HG02678 (cell line): ENCODE measurements around the gene RFNG.

Experiments used
- ATAC-seq: cut with Tn5 transposase; IDR thresholded peaks from one replicate; pipeline ENCODE4 v1.9.1; 2021; ENCODE audit warnings: mild to moderate bottlenecking, moderate library complexity; ENCODE audit not compliant: unreplicated experiment

Gene RFNG

GRCh38 chr17:82089723-82090548 is 38.3 kb upstream of the RFNG start:
- ATAC-seq: no peak

DNA sequence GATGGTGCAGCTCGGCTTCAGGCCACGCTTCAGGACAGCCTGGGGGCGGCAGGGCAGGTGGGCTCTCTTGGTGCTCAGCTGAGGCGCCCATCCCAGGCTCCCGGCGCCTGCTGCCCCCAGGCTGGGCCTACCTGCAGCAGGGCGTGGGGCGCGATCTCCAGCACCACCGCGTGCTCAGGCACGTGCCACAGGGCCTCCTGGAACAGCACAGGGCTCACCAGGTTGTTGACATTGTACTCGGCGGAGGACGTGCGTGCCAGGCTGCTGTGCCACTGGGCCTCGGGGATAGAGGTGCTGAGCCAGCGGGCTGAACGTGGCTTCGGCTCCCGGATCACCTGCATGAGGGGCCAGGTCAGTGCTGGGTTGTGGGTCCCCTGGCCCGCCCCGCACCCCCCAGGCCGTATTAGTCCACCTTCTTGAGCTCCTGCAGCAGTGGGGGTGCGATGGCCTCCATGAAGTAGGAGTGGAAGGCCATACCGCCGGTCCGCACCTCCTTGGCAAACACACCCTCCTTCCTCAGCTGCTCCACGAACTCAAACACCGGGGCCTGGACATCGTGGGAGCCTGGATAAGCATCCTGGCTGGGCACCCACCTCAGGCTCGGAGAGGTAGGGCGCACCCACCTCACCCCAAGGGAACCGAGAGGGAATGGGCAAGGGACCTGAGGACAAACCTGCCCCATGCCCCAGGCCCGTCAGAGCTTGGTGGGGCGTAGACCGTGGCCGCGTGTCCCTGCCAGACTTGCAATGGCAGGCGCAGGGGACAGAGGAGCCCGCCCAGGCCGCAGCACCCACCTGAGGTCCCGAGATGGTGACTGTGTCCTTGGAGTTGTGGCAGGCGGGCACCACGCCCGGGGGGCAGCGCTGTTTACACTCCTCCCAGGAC is 37.5 kb upstream of the RFNG start:
- ATAC-seq: no peak

GRCh38 chr17:82087961-82088837 is 36.6 kb upstream of the RFNG start:
- no peak for ATAC-seq

- ATAC-seq: no peak
These were observed 35.6 kb upstream of the RFNG start for GRCh38 chr17:82086941-82087906.

GRCh38 chr17:82085931-82086764 is 34.5 kb upstream of the RFNG start:
- ATAC-seq: no peak

GRCh38 chr17:82085031-82085861 is 33.6 kb upstream of the RFNG start:
- no peak for ATAC-seq

- ATAC-seq: no peak
These were observed 32.9 kb upstream of the RFNG start for GRCh38 chr17:82084373-82085030.

- no peak for ATAC-seq
These were observed 32.1 kb upstream of the RFNG start for GRCh38 chr17:82083533-82084359.

GRCh38 chr17:82083009-82083408 is 31.4 kb upstream of the RFNG start:
- ATAC-seq: no peak

GRCh38 chr17:82082456-82082855 is 30.8 kb upstream of the RFNG start:
- ATAC-seq: no peak

- no peak for ATAC-seq
These were observed 30.4 kb upstream of the RFNG start for GRCh38 chr17:82081966-82082365.

DNA sequence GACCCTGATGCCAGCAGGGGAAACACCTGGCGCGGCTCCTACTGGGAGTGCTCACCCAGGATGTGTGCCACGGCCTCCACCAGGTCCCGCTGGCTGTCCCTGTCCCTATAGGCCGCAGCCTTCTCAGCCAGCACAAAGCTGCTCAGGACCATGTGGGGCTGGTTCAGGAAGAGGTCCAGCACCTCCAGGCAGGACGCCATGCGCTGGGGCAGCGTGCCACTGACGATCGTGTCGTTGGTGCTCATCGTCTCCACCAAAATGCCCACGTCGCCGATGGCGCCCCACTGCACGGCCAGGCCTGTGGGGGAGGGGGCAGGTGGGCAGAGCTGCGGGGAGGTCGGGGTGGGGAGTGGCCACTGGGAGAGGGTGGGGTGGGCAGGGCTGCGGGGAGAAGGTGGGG is 29.9 kb upstream of the RFNG start:
- no peak for ATAC-seq

DNA sequence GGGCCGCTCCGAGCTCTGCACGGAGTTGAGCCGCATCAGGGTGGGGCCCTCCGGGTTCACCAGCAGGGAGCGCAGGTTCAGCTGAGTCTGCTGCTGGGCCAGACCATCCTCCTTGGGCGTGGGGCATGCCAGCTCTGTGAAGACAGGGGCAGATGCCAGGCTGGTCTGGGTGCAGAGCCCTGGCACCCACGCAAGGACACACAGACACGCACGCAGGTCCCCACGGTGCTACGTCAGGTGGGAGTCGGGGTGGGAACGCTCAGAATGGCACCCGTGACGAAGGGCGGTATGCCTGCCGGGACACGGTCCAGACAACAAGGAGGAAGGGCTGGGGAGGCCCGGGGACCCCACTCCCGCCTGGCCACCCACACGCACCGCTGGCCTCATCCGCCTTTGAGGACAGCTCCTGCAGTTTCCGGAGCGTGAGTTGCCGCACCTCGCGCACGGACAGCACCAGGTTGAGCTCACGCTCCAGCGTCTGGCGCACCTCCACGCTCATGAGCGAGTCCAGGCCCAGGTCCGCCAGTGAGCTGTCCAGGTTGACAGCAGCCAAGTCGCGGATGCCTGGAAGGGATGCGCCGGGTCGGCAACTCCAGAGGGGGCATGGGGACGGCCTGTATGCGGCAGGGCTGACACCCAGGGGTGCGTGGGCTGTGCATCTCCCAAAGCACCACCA is 29.3 kb upstream of the RFNG start:
- no peak for ATAC-seq

DNA sequence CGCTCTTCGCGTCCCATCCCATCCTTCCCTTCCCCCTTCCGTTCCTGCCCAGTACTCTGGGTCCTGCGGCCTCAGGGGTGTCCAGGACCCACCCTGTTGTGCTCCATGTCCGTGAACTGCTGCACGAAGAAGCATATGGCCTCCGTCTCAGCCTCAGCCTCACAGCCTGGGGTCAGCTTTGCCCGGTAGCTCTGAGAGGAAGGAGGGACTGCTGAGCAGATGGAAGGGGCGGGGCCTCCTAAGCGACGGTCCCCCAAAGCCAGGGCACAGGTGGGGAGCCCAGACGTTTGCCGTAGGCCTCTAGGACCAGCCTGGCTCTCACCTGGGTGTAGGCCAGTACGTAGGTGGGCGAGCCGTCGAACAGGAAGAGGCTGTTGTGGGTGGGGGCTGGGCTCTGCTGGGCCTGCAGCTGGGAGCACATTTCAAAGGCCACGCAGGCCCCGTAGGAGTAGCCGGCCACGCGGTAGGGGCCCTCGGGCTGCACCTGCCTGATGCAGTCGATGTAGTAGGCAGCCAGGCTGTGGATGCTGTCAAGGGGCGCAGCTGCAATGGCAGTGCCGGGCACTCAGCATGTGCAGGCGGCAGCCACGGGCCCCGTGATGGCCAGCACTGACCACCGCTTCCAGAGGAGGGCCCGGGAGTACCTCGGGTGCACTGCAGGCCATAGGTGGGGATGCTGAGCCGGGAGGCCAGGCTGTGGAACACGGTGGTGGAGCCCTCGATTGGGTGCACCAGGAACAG is 28.6 kb upstream of the RFNG start:
- ATAC-seq: no peak

- no peak for ATAC-seq
These were observed 27.5 kb upstream of the RFNG start for GRCh38 chr17:82079001-82079677.
